H1 (cell line): ENCODE results near the gene ZNF45.

Source experiments
- CTCF ChIP-seq, 3 experiments: IDR thresholded peaks; 1 replicate in 2 of 3; 2 replicates in 1 of 3; pipeline versions ENCODE4 v1.5.1 to v1.6.1; 2011; ENCODE audit warnings: low read length in 3 of 3, mild to moderate bottlenecking in 3 of 3, inconsistent platforms in 2 of 3, low read depth in 1 of 3, moderate library complexity in 1 of 3; ENCODE audit not compliant: insufficient read depth in 1 of 3; ENCODE audit errors: control extremely low read depth in 1 of 3
- EGR1 ChIP-seq: IDR thresholded peaks from 2 replicates; pipeline ENCODE4 v1.6.1; 2011; ENCODE audit warnings: low read depth, low read length, borderline replicate concordance
- EZH2 ChIP-seq: fragments of 200-600 bp; sonication (generic); IDR thresholded peaks from 2 replicates; pipeline ENCODE4 v1.7.1; 2012; ENCODE audit warnings: low read depth, mild to moderate bottlenecking, moderate library complexity, low read length, inconsistent platforms; ENCODE audit not compliant: severe bottlenecking
- JUN ChIP-seq: IDR thresholded peaks from 2 replicates; pipeline ENCODE4 v1.6.1; 2011; ENCODE audit warnings: low read depth, mild to moderate bottlenecking, improper control_type of control experiment, low read length
- KDM4A ChIP-seq: IDR thresholded peaks from one replicate; pipeline ENCODE4 v1.7.1; 2012; ENCODE audit warnings: low read depth, mild to moderate bottlenecking, moderate library complexity, low read length, inconsistent platforms; ENCODE audit not compliant: severe bottlenecking
- POLR2A ChIP-seq, 2 experiments: IDR thresholded peaks; 1 replicate in 1 of 2; 2 replicates in 1 of 2; pipeline ENCODE4 v1.6.1; 2011; ENCODE audit warnings: low read depth in 2 of 2, low read length in 2 of 2, mild to moderate bottlenecking in 2 of 2; ENCODE audit errors: control extremely low read depth in 1 of 2
- POLR2AphosphoS5 ChIP-seq: IDR thresholded peaks from 2 replicates; pipeline ENCODE4 v1.6.1; 2011; ENCODE audit warnings: low read depth, low read length
- RBBP5 ChIP-seq: IDR thresholded peaks from 2 replicates; pipeline ENCODE4 v1.7.1; 2012; ENCODE audit warnings: low read depth, mild to moderate bottlenecking, inconsistent platforms, low read length, moderate library complexity, borderline replicate concordance
- RFX5 ChIP-seq: IDR thresholded peaks from 2 replicates; pipeline ENCODE4 v1.6.1; 2011; ENCODE audit warnings: low read depth, low read length, improper control_type of control experiment, borderline replicate concordance
- RXRA ChIP-seq: IDR thresholded peaks from 2 replicates; pipeline ENCODE4 v1.6.1; 2011; ENCODE audit warnings: low read depth, mild to moderate bottlenecking, low read length, moderate library complexity; ENCODE audit not compliant: insufficient read depth
- TAF1 ChIP-seq: IDR thresholded peaks from 2 replicates; pipeline ENCODE4 v1.6.1; 2011; ENCODE audit warnings: mild to moderate bottlenecking, low read depth, low read length
- YY1 ChIP-seq: IDR thresholded peaks from 2 replicates; pipeline ENCODE4 v1.6.1; 2011; ENCODE audit warnings: low read depth, mild to moderate bottlenecking, low read length
- ZNF274 ChIP-seq: IDR thresholded peaks from 2 replicates; pipeline ENCODE4 v1.7.0; 2012; ENCODE audit warnings: low read length, borderline replicate concordance; ENCODE audit errors: extremely low read depth

GRCh38 chr19:43880483-43880882 is 54.6 kb downstream of the ZNF45 start:
- TF ChIP-seq POLR2A (IDR thresholded peaks at IDR 0.05; ENCODE audit: control extremely low read depth in 1 of 2, low read depth in 2 of 2, low read length in 2 of 2) (no peak), EZH2 (no peak), CTCF (IDR thresholded peaks at IDR 0.05; ENCODE audit: control extremely low read depth in 1 of 3, insufficient read depth in 1 of 3, low read depth in 1 of 3, low read length in 3 of 3) (no peak), JUN (no peak), RXRA (no peak), POLR2AphosphoS5 (no peak), KDM4A (no peak), RFX5 (no peak), ZNF274 (no peak), TAF1 (no peak), YY1 (no peak), RBBP5 (no peak), EGR1 (no peak)
